ENCODE measurements around the gene ERGIC3. TPM values are rescaled to one million over a fixed set of nuclear protein-coding genes. Genes with fewer than 3 reads are reported as not detected.

The ERGIC3 gene
- total and polyA plus RNA-seq, 2 of the 13 experiments (the other 11 are each of a cell fraction or from before 2014, with no cell fraction given) = 407 to 670 TPM

DNA sequence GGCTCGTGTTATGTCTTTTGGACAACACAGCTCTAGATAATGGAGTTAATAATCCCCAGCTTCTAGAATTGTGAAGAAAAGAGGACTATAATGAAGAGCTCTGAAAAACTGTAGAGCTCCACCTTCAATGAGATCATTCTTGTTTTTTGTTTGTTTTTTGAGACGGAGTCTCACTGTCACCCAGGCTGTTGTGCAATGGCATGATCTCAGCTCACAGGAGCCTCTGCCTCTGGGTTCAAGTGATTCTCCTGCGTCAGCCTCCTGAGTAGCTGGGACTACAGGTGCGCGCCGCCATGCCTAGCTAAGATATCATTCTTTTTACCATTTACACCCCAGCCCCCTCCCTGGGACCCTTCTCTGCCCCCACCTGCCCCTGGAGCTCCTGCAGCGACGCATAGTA lies 36.6 kb downstream of the ERGIC3 start (continued):
- TF ChIP-seq NFKBIZ (CRISPR knock-in tag; IDR thresholded peaks at IDR 0.05) (no peak), JUN (CRISPR knock-in tag; IDR thresholded peaks at IDR 0.05) (peak; percentile 69; the same call in 1 of the 2 replicates), ZNF530 (CRISPR knock-in tag; IDR thresholded peaks at IDR 0.05; ENCODE audit: low read depth) (no peak), ZNF782 (CRISPR knock-in tag; IDR thresholded peaks at IDR 0.05; ENCODE audit: borderline replicate concordance) (no peak), CBFB (CRISPR knock-in tag; IDR thresholded peaks at IDR 0.05) (no peak), ZKSCAN1 (IDR thresholded peaks at IDR 0.05; ENCODE audit: low read length) (0 out of 2 replicates have a peak, but pooled peaks have one; percentile 24), ZNF7 (CRISPR knock-in tag; IDR thresholded peaks at IDR 0.05) (no peak), CEBPG (CRISPR knock-in tag; IDR thresholded peaks at IDR 0.05) (peak; percentile 82), ZNF724P (CRISPR knock-in tag; IDR thresholded peaks at IDR 0.05; ENCODE audit: borderline replicate concordance) (no peak), ERF (CRISPR knock-in tag; IDR thresholded peaks at IDR 0.05) (no peak), CEBPB (IDR thresholded peaks at IDR 0.05; ENCODE audit: borderline replicate concordance, low read depth, low read length) (peak; percentile 95), FOXA3 (CRISPR knock-in tag; IDR thresholded peaks at IDR 0.05) (0 out of 2 replicates have a peak, but pooled peaks have one; percentile 17), ZNF788 (CRISPR knock-in tag; IDR thresholded peaks at IDR 0.05; ENCODE audit: borderline replicate concordance) (no peak), ZNF30 (CRISPR knock-in tag; IDR thresholded peaks at IDR 0.05) (no peak), SMAD3 (CRISPR knock-in tag; IDR thresholded peaks at IDR 0.05) (no peak), NFAT5 (CRISPR knock-in tag; IDR thresholded peaks at IDR 0.05) (no peak), GLMP (CRISPR knock-in tag; IDR thresholded peaks at IDR 0.05; ENCODE audit: borderline replicate concordance) (no peak)
- TF ChIP-seq, protein P1, sequence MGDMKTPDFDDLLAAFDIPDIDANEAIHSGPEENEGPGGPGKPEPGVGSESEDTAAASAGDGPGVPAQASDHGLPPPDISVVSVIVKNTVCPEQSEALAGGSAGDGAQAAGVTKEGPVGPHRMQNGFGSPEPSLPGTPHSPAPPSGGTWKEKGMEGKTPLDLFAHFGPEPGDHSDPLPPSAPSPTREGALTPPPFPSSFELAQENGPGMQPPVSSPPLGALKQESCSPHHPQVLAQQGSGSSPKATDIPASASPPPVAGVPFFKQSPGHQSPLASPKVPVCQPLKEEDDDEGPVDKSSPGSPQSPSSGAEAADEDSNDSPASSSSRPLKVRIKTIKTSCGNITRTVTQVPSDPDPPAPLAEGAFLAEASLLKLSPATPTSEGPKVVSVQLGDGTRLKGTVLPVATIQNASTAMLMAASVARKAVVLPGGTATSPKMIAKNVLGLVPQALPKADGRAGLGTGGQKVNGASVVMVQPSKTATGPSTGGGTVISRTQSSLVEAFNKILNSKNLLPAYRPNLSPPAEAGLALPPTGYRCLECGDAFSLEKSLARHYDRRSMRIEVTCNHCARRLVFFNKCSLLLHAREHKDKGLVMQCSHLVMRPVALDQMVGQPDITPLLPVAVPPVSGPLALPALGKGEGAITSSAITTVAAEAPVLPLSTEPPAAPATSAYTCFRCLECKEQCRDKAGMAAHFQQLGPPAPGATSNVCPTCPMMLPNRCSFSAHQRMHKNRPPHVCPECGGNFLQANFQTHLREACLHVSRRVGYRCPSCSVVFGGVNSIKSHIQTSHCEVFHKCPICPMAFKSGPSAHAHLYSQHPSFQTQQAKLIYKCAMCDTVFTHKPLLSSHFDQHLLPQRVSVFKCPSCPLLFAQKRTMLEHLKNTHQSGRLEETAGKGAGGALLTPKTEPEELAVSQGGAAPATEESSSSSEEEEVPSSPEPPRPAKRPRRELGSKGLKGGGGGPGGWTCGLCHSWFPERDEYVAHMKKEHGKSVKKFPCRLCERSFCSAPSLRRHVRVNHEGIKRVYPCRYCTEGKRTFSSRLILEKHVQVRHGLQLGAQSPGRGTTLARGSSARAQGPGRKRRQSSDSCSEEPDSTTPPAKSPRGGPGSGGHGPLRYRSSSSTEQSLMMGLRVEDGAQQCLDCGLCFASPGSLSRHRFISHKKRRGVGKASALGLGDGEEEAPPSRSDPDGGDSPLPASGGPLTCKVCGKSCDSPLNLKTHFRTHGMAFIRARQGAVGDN (CRISPR knock-in tag; IDR thresholded peaks at IDR 0.05) = peak; percentile 2; the same call in 1 of the 2 replicates
- TF ChIP-seq, protein P2, sequence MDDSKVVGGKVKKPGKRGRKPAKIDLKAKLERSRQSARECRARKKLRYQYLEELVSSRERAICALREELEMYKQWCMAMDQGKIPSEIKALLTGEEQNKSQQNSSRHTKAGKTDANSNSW (CRISPR knock-in tag; IDR thresholded peaks at IDR 0.05; ENCODE audit: borderline replicate concordance) = no peak
- TF ChIP-seq, protein P3, sequence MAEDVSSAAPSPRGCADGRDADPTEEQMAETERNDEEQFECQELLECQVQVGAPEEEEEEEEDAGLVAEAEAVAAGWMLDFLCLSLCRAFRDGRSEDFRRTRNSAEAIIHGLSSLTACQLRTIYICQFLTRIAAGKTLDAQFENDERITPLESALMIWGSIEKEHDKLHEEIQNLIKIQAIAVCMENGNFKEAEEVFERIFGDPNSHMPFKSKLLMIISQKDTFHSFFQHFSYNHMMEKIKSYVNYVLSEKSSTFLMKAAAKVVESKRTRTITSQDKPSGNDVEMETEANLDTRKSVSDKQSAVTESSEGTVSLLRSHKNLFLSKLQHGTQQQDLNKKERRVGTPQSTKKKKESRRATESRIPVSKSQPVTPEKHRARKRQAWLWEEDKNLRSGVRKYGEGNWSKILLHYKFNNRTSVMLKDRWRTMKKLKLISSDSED (CRISPR knock-in tag; IDR thresholded peaks at IDR 0.05) = no peak
